Skin epidermis (tissue), 12 donors: ENCODE data around the gene INPP4B.
"Not testable (repeated sequence)": the region's sequence is repeated elsewhere in the genome, so short reads cannot be mapped to it uniquely, and the experiment has no call there.

Source experiments
- H3K27ac ChIP-seq, 21 experiments: fragments of 200-600 bp; sonication (generic) in 11 of 21; one replicate each; pipeline ENCODE4 v1.5.0; 2020; ENCODE audit warnings: mild to moderate bottlenecking in 3 of 21, inconsistent platforms in 2 of 21, moderate library complexity in 2 of 21
- H3K4me3 ChIP-seq, 7 experiments: fragments of 200-600 bp; sonication (generic) in 2 of 7; one replicate each; pipeline ENCODE4 v1.5.0; 2020; ENCODE audit warnings: inconsistent platforms in 2 of 7, mild to moderate bottlenecking in 2 of 7, moderate library complexity in 1 of 7

INPP4B gene

DNA sequence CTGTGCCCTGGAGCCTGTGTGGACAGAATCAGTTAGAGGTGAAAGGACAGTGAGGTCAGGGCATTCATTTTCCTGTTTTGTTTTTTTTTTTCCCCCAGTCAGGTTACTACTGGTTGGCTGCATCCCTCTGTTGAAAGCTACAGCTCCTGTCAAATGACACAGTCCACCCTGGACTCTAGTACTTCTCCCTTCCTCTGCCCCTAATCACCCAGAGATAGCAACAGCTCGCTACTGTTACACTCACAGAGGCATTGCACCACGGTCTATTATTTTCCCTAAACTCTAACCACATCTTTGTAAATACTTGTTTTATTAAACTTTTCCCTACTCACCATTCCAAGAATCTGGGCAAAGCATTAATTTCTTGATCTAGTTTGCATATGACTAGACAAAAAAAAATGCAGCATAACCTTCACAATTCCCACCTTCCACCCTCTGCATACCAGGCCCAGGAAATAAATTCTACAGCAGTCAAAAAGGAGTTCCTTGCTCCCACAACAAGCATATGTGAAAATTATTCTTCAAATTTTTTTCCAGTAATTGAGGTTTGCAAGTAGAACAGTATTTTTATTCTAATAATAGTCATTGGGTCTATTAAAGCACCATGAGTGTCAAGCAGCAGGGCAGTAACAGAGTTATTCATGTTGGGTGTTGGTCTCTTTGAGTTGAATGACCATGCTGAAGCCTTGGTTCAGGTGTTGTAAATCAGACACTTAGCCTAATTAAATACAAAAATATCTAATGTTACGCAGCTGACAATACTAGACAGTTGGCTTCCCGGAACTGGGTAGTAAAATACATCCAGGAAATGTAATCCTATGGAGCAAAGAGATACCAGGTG lies 329.2 kb downstream of the INPP4B start:
- Histone ChIP-seq H3K27ac (no peak overlapping the region), H3K4me3 (no peak overlapping the region)

DNA sequence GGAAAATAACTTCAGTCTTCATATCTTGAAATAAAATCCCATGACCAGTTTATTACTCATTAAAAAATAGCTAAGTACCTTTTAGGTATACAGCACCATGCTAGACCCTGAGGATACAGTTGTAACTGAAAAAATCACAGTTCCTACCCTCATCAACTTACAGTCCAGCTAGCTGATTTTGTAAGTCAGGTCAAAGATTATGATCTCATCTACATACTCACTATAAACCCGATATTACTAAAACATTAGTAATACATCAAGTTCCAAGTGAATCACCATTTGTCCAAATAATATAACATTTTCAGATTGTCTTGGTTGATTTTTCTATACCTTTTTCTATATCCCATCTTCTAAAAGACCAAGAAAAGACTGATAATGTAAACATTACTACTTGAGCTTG lies 333.9 kb downstream of the INPP4B start:
- Histone ChIP-seq H3K4me3 (no peak overlapping the region), H3K27ac (no peak overlapping the region)

DNA sequence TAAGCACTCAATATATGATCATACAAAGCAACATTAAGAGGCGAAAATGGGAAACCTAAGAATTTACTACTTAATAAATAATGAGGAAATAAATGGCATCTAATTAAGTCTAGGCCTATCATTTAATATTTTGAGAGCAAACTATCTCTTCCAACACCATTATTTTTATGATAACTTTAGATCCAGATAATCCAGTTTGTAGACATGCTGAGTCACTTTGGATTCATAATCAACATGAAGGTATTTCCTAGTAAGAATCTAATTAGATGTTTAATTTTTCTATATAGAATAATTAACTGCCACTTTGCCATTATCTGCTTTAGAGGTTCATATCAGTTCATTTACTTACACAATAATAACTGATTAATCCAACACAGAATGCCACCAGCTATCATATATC lies 336.2 kb downstream of the INPP4B start:
- Histone ChIP-seq H3K4me3 (no peak overlapping the region), H3K27ac (no peak overlapping the region)

DNA sequence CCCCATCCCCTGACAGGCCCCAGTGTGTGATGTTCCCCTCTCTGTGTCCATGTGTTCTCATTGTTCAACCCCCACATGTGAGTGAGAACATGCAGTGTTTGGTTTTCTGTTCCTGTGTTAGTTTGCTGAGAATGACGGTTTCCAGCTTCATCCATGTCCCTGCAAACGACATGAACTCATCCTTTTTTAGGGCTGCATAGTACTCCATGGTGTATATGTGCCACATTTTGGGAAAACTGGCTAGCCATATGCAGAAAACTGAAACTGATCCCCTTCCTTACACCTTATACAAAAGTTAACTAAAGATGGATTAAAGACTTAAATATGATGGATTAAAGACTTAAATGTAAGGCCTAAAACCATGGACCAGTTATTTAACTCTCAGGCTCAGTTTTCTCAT lies 336.7 kb downstream of the INPP4B start:
- not testable (repeated sequence) for H3K4me3 ChIP-seq, H3K27ac ChIP-seq

DNA sequence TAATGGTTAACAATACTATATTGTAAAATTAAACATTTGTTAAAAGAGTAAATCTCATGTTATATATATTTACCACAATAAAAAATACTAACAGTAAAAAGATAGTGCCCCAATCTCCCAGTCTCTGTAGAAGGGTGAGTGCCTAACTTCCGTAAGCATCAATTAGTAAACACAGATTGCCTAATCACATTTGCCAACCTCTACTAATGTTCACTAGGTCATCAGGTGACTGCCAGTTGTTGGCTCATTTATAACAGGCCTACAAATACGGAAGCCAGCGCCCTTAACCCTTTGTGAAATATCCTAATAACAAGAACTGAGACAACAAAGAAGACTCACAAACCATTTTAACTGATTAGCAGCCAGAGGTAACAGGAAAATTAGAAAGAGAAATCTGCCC lies 345.1 kb downstream of the INPP4B start:
- Histone ChIP-seq H3K27ac (no peak overlapping the region), H3K4me3 (no peak overlapping the region)

DNA sequence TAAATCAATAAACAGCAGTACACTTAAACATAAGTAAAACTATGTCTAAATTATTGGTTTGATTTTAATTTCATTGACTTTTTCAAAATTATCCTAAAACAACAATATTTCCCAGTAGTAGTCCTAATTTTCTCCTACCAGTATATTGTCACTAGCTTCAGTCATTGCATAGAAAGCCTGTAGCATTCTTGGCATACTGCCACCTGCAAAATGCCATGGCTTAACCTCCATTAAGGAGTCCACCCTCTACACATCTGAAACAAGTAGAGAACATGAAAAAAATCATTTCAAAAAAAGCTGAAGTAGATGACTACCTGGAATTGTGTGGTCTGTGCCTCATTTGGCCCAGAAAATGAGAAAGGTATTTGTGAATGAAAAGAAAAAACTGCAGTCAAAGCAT lies 348.5 kb downstream of the INPP4B start:
- H3K27ac ChIP-seq, result no peak overlapping the region
- no peak overlapping the region for H3K4me3 ChIP-seq

DNA sequence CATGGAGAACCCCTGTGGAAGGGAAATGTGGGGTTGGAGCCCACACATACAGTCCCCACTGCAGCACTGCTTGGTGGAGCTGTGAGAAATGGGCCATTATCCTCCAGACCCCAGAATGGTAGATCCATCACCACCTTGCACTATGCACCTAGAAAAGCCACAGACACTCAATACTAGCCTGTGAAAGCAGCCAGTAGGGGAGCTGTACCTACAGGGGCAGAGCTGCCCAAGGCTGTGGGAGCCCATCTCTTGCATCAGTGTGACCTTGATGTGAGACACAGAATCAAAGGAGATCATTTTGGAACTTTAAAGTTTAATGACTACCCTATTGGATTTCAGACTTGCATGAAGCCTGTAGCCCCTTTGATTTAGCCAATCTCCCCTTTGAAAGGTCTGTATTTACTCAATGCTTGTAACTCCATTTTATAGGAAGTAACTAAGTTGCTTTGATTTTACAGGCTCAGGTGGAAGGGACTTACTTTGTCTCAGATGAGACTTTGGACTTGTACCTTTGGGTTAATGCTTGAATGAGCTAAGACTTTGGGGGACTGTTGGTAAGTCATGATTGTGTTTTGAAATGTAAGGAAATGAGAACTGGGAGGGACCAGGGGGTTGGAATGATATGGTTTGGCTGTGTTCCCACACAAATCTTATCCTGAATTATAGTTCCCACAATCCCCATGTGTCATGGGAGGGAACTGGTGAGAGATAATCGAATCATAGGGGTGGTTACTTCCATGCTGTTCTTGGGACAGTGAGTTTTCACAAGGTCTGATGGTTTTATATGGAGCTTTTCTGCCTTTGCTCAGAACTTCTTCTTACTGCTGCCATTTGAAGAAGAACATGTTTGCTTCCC lies 352.6 kb downstream of the INPP4B start:
- H3K4me3 ChIP-seq, result no peak overlapping the region
- no peak overlapping the region for H3K27ac ChIP-seq

DNA sequence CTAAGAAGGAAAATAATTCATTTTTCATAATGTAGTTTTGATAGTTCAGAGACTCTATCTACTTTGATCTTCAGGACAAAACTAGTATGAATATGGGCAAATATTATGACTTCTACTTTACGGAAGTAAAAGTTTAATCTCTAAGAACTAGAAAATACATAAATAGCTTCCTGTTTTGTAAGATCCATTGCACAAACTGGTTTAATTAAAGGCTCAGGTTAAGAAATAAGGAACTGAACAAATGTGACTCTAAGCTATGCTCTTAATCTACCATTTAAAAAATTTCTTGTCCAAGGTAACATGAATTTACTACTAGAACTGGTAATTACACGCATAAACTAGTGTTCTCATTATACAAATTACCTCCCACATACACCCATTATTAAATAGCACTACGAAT lies 360.6 kb downstream of the INPP4B start:
- Histone ChIP-seq H3K27ac (no peak overlapping the region), H3K4me3 (no peak overlapping the region)

DNA sequence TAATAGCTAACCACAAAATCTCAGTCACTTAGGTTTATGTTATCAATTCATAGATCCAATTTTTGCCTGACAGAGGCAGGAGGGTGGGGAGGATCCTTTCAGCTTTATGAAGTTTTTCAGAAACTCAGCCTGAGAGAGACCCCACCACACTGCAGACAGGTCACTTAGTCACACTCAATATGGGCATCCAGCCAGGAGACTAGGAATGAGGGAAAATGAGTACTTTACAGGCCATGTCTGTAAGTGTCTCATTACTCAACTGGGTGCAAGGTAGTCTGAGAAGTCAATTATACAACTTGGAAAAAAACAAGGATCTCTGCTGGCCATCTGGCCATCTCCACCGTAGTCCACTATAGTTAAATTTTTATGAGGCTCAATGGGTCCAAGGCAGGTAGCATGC lies 365.9 kb downstream of the INPP4B start:
- Histone ChIP-seq H3K4me3 (no peak overlapping the region), H3K27ac (no peak overlapping the region)

DNA sequence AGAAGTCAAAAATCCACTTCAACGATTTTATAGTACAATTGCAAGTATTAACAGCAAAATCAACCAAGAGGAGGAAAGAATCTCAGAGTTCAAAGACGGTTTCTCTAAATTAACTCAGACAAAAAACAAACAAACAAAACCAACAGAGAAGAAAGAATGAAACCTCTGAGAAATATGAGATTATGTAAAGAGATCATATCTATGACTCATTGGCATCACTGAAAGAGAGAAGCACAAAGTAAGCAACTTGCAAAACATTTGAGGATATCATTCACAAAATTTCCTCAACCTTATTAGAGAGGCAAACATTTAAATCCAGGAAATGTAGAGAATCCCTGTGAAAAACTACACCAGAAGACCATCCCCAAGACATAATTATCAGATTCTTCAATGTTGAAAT lies 370.4 kb downstream of the INPP4B start:
- Histone ChIP-seq H3K4me3 (no peak overlapping the region), H3K27ac (no peak overlapping the region)

DNA sequence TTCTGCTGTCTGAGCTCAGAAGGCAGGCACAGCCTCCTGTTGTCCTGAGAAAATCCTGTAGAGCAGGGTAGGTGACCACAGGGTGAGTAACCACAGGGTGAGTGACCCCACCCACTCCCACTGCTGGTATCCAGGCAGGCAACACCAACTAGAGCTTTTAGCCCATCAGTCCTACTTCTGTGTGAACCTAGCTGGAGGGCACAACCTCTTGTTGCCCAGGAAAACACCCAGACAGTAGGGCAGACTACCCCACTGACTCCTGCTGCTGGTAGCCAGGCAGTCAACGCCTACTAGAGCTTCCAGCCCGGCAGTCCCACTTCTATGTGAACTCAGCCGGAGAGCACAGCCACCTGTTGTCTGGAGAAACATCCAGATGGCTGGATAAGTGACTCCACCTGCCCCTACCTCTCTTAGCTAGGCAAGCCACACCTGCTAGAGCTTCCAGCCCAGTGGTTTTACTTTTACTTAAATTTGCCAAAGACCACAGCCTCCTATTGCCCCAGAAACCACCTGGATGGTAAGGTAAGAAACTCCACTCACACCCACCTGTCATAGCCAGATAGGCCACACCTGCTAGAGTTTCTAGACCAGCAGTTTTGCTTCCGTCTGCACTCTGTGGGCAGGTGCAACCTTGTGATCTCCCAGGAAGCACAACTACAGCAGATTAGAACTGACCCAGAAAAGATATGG lies 371.6 kb downstream of the INPP4B start:
- H3K4me3 ChIP-seq, result no peak overlapping the region
- H3K27ac ChIP-seq, result peak overlapping the region in 2 of 21 experiments; percentile 5 to 31

DNA sequence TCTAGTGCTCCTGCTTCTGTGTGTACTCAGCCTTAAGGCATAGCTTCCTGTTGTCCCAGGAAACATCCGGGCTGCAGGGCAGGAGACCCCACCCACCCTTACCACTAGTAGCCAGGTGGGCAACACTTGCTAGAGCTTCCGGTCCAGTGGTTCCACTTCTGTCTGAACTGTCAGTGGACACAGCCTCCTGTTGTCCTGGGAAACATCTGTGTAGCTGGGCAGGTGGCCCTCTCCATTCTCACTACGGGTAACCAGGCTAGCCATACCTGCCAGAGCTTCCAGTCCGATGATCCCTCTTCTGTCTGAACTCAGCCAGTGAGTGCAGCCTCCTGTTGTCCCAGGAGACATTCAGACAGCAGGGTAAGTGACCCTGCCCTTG lies 372.2 kb downstream of the INPP4B start:
- Histone ChIP-seq H3K27ac (peak overlapping the region in 2 of 21 experiments; percentile 29 to 31), H3K4me3 (no peak overlapping the region)

DNA sequence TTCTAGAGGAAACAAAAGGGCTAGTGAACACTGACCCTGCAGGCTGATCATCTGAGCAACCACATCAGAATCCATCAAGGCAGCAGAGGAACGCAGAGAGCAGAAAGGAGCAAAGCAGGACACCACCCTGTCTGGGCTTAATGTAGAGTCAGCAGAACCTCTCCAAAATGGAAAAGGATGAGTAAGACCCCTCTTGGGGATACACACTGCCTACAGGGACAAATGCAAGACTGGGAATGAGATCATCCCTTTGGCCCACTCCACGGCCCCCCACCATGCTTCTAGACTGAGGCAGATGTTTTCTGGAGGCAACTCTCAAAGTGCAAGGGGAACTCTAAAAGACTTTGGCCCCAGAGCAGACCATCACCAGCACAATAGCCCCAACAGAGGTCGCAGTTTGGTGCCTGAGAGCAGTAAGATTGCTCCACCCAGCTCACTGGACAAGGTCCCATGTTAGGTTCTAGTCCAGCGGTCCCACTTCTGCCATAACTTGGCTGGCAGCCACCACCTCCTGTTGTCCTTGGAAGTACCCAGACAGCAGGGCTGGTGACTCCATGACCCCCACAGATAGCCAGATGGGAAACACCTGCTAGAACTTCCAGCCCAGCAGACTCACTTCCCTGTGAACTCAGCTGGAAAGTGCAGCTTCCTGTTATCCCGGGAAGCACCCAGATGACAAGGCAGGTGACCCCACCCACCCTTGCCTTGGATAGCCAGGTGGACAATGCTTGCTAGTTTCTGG lies 372.7 kb downstream of the INPP4B start:
- H3K27ac ChIP-seq, result peak overlapping the region in 2 of 21 experiments; percentile 29 to 31

DNA sequence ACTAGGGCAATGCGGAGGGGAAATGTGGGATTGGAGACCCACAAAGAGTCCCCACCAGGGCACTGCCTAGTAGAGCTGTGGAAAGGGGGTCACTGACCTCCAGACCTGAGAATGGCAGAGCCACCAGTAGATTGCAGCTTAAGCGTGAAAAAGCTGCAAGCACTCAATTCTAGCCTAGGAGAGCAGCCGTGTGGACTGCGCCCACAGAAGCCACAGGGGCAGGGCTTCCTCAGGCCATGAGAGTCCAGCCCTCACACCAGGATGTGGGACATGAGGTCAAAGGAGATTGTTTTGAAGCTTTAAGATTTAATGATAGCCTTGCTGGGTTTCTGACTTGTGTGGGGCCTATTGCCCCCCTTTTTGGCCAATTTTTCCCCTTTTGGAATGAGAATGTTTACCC lies 379.0 kb downstream of the INPP4B start:
- H3K27ac ChIP-seq, result no peak overlapping the region
- H3K4me3 ChIP-seq, result no peak overlapping the region

More for the DNA sequence above, 372.7 kb downstream of the INPP4B start:
- no peak overlapping the region for H3K4me3 ChIP-seq

DNA sequence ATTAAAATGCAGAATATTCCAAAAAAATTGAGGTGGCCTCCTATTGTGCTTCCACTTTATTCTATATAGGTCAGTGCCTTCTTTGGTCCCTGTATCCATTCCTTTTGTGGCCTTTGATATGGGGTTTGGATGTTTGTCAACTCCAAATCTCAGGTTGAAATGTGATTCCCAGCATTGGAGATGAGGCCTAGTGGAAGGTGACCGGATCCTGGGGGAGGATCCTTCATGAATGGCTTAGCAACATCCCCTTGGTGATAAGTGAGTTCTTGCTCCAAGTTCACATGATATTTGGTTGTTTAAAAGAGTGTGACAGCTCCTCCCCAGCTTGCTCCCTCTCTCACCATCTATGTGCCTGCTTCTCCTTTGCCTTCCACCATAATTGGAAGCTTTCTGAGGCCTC lies 380.6 kb downstream of the INPP4B start:
- Histone ChIP-seq H3K27ac (no peak overlapping the region), H3K4me3 (no peak overlapping the region)

DNA sequence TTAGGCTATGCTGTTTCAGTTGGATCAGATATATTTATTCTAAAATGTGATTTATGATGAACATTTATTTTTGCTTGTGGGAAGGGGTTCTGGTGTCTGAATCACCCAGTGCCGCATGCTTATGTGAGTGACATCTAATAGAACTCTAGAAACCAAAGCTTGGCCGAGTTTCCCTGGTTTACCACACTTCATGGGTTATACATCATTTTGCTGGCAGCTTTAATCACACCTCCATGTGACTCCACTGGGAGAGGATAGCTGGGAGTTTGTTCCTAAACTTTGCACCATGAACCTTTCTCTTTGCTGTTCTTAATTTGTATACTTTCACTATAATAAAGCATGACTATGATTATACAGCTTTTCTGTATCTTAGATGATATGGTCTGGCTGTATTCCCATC lies 382.9 kb downstream of the INPP4B start:
- Histone ChIP-seq H3K27ac (no peak overlapping the region), H3K4me3 (no peak overlapping the region)

DNA sequence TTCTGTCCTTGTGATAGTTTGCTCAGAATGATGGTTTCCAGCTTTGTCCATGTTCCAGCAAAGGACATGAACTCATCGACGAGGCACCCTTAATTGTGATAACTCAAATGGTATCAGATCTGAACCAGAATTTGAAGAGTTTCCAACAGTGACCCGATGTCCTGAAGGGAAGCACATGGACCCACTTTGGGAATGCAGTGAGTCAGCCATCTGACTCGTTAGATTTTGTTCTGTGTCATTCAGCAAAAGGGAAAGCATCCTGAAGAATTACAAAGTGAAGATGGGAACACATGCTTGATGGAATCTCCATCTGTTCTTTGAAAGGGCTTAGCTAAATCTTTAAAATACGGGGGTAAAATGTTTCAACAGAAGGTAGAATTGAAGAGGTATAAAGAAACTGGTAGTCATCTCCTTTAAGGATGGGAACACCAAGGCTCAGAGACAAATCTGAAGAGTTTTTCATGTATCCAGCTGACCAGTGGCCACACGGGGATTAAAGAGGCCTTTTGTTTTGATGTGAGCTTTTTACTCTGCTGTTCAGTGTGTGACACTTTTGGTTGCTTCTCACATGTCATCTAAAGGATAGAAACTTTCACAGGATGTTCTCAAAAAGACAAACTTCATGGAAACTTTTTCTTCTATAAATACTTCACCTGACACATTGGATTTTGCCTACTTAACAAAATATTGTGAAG lies 393.8 kb downstream of the INPP4B start:
- Histone ChIP-seq H3K4me3 (no peak overlapping the region), H3K27ac (peak overlapping the region in 1 of 21 experiments; percentile 11)

DNA sequence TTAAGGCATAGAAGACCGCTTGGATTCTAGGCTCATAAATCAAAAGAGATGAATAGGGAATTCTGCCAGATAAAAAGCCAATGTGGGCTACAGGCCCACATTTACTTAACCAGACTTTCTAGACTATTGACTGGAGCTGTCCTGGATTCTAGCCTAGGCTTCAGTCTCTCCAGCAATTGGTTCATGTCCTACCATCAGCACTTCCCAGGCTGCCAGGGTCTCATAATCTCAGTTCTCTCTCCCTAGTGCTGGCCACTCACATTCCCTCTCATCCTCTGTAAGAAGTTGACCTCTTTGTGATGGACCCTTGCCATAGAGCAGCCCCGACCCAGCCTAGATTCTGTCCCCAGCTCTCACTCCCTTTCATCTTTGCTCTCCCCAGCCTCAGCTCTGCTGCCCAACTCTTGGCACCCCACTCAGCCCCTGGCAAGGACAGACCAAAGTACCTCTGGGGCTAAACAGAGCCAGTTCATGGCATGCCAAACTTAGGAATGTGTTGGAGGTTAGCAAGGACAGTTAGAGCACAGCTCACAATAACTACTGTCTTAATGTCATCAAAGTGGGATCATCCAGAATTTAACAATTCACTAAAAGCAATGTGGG lies 396.2 kb downstream of the INPP4B start:
- no peak overlapping the region for H3K4me3 ChIP-seq
- H3K27ac ChIP-seq, result no peak overlapping the region

DNA sequence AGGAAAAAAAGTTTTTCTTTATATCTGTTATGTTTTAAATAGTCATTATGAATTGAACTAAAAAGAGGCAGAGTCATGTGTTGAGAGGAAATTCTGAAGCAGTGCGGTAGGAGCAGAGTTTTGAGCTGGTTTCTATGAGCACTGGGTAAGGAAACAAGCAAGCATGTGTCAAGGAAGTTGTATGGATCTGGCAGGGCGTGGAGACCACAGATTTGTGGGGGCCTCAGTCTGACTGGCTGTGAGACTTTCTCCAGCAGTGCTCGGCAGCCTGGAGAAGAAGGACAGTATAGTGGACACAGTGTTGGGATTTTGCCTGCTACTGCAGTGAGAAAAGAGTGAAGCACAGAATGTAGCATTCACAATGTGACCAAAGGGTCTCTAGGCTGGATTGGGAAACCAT lies 399.1 kb downstream of the INPP4B start:
- Histone ChIP-seq H3K4me3 (no peak overlapping the region), H3K27ac (no peak overlapping the region)
